Fibroblast of pulmonary artery (primary cell): ENCODE results near the gene CIPC.
A peak's percentile ranks its signal among the peaks of the same experiment; 100 is the strongest.

Experiments used
- DNase-seq: peaks from one replicate; pipeline ENCODE4 v3.0.0-alpha.2; 2010; ENCODE audit warnings: low read depth
- H3K4me3 ChIP-seq: replicated peaks from 2 replicates; pipeline ENCODE4 v1.5.1; 2011; ENCODE audit warnings: low read depth, mild to moderate bottlenecking, control low read depth, low read length, moderate library complexity
- CTCF ChIP-seq: IDR thresholded peaks from 2 replicates; pipeline ENCODE4 v1.5.1; 2011; ENCODE audit warnings: mild to moderate bottlenecking, control low read depth, low read length, inconsistent platforms; ENCODE audit errors: missing control alignments

CIPC gene

DNA sequence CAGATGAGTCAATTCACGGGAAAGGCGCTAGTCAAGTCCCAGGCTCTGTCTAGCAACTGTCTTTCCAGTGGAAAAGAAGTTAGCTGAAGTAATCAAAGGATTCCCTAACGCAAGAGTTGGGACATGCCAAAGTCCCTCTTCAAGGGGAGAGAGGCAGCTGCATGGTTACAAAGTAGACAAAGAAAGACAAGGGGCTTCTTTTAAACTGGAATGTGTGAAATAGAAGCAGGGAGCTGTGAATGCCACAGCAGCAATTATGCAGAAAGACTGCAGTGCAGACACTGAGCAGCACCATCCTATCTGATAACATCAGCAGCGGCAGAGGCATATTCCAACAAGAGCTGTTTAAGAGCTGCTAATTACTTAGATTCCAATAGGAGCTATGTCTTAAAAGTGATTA lies 12.5 kb upstream of the CIPC start:
- H3K4me3 ChIP-seq: no peak overlapping the region
- no peak for DNase-seq
- no peak for TF ChIP-seq CTCF

DNA sequence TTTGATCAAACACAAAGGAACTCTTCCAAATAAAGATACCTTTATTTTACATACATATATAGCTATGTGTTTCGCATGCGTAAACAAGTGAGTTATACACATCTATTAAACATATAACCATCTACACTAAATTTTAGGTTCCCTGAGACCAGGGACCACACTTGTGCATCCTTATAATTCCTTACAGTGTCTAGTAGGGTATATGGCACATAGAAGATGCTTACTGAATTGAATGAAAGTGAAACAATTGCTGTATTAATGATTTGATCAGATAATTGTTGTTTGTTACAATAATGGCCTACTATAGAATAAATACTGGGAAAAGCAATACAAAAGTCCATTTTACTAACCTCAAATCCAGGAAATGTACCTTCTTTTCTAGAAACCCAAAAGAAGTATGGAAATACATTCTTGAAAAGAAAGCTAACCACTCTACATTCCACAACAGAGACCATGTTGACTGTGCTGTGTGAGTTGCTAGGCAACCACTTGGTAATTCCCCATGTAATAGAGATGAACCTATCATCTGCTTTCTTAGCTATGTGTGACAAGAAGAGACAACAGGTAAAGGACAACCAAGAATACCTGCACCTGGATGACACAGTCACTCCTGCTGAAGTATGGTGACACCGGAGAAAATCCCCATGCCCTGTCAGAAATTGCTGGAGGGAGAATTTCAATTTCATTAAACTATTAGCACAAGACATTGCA lies 11.9 kb upstream of the CIPC start:
- no peak overlapping the region for H3K4me3 ChIP-seq
- TF ChIP-seq CTCF: no peak
- DNase-seq: peak; percentile 66

GRCh38 chr14:77086951-77087350 lies 11.1 kb upstream of the CIPC start:
- peak; percentile 28 for DNase-seq
- H3K4me3 ChIP-seq: no peak overlapping the region
- no peak for TF ChIP-seq CTCF

- H3K4me3 ChIP-seq: no peak overlapping the region
- no peak for TF ChIP-seq CTCF
- DNase-seq: no peak
These were observed 10.4 kb upstream of the CIPC start for GRCh38 chr14:77087631-77088030.

- TF ChIP-seq CTCF: no peak
- no peak for DNase-seq
- H3K4me3 ChIP-seq: no peak overlapping the region
These were observed 9.8 kb upstream of the CIPC start for GRCh38 chr14:77088219-77088618.

DNA sequence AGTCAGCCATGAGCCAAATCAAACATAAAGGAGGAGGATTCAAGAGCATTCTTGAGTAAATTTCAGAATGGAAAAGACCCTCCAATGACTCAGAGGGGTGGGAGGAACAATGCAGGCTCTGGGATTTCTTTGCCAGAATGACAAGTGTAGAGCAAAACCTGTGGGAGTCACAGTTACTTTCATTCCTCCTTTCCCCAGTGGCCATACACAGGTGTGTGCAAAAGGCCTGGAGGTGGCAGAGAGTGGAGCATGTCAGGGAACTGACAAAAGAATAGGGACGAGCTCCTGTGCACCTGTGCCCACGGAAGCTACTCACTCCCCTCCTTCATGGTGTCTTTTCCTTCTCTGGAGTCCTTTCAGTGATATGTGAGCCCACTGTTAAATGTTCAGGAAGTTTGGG lies 9.4 kb upstream of the CIPC start:
- no peak for DNase-seq
- no peak for TF ChIP-seq CTCF

GRCh38 chr14:77091518-77091917 lies 6.5 kb upstream of the CIPC start:
- H3K4me3 ChIP-seq: no peak overlapping the region
- no peak for DNase-seq
- no peak for TF ChIP-seq CTCF

More for the DNA sequence above, 9.4 kb upstream of the CIPC start:
- no peak overlapping the region for H3K4me3 ChIP-seq
